ENCODE results near the gene HMOX1.

DNA sequence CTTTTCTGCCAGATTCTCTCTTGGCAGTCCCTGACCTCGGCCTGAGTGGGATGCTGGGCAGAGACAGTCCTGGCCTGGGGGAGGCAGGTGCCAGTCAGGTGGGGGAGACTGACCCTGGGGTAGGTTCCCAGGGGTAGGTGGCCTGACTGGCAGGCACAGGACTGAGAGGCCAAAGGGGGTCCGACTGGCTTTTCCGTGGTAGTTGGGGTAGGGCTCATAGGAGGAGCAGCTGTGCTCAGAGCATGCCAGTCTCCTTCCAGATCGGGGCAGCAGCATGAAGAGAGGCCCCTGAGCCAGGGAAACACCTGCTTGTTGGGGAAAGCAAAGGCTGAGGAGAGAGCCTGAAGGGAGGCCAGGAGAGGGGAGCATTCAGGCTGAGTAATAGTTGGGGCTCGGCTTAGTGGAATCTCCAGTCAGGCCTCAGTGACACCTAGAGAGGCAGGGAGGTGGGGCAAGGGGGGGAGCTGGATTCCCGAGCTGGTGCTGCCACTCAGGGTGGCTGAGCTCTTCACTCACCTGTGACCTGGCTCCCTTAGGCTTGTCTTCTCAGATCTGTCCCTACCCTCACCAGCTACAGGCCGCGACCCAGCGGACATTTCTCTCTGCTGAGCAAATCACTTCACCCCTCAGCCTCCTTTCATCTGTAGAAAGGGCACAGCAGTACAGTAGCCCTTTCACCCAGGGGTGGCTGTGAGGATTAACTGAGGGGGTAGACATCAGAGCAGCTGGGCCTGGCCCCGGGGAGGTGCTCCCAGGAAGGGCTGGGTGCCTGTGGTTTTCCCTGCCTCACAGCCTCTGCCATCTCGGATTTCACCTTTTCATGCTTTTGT lies 45.3 kb downstream of the HMOX1 start:
- TF ChIP-seq, protein P1, sequence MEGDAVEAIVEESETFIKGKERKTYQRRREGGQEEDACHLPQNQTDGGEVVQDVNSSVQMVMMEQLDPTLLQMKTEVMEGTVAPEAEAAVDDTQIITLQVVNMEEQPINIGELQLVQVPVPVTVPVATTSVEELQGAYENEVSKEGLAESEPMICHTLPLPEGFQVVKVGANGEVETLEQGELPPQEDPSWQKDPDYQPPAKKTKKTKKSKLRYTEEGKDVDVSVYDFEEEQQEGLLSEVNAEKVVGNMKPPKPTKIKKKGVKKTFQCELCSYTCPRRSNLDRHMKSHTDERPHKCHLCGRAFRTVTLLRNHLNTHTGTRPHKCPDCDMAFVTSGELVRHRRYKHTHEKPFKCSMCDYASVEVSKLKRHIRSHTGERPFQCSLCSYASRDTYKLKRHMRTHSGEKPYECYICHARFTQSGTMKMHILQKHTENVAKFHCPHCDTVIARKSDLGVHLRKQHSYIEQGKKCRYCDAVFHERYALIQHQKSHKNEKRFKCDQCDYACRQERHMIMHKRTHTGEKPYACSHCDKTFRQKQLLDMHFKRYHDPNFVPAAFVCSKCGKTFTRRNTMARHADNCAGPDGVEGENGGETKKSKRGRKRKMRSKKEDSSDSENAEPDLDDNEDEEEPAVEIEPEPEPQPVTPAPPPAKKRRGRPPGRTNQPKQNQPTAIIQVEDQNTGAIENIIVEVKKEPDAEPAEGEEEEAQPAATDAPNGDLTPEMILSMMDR (conservative IDR thresholded peaks at IDR 0.05; ENCODE audit: low read length) = no peak
- TF ChIP-seq EZH2phosphoT487 (IDR thresholded peaks at IDR 0.05; ENCODE audit: borderline replicate concordance) = no peak

Data from Loucy (cell line).